HG03280 (cell line): ENCODE data around the gene NOL4L.
"Not testable (repeated sequence)": the region's sequence is repeated elsewhere in the genome, so short reads cannot be mapped to it uniquely, and the experiment has no call there.

Experiments
- ATAC-seq: cut with Tn5 transposase; IDR thresholded peaks from one replicate; pipeline ENCODE4 v1.9.1; 2021; ENCODE audit warnings: mild to moderate bottlenecking, moderate library complexity; ENCODE audit not compliant: unreplicated experiment

The NOL4L gene

GRCh38 chr20:32512047-32512385 lies 73.1 kb downstream of the NOL4L start:
- no peak for ATAC-seq

DNA sequence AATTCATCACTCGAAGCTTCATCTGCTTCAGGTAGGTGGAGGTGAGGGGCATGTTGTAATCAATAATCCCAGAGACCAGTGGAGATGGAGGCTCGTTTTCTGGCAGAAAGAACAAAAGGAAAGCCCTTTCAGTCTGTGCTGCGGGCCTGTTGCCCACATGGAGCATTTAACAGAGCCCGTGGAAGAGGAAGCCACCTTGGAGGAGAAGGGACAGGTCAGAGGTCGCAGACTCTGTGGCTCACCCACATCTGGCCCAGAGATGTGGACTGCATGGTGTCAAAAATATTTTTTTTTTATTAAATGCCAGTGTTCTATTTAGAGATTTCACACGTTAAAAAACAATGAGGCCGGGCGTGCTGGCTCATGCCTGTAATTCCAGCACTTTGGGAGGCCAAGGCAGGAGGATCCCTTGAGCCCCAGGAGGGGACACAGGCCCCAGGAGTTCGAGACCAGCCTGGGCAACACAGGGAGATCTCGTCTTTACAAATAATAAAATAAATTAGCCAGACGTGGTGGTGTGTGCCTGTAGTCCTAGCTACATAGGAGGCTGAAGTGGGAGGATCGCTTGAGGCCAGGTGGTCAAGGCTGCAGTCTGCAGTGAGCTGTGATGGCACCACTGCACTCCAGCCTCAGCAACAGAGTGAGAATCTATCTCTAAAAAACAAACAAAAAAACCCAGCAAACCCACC lies 73.6 kb downstream of the NOL4L start:
- no peak for ATAC-seq

GRCh38 chr20:32510601-32511357 lies 74.4 kb downstream of the NOL4L start:
- no peak for ATAC-seq

GRCh38 chr20:32510120-32510600 lies 75.0 kb downstream of the NOL4L start:
- ATAC-seq = no peak

- ATAC-seq = no peak
Observed at GRCh38 chr20:32509639-32510066, 75.5 kb downstream of the NOL4L start.

GRCh38 chr20:32508775-32509119 lies 76.4 kb downstream of the NOL4L start:
- no peak for ATAC-seq

DNA sequence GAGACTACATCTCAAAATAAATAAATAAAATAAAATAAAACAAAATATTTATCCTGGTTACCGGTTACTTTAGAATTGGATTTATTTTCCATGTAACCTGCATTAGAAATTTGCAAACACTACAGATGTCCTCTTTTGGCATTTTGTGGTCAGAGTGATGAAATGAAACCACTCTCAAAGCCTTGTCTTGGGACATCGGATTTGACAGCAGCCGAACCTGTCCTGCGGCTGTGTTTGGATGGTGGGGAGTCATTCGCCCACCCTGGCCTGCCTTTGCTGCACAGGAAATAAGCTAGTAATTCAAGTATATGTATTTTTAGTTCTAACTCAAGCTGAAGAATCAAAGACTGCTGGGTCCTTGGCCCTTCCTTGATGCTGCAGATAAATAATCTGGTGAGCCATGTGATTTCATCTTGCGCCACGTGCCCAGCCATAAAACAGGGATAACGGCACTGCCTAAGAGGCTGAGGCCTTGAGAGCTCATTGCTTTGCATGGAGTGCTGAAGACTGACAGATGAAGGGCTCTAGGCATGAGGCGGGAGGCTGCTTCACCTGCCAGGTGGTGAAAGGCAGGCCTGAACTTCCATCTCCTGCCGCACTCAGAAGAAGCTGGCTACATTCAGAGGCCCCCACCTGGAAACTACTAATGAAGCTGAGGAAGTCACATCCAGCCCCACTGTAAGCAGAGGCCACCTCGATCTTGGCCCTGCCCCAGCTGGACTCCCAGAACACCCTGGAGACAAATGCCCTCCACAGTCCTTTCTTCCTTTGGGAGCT lies 76.9 kb downstream of the NOL4L start:
- no peak for ATAC-seq

DNA sequence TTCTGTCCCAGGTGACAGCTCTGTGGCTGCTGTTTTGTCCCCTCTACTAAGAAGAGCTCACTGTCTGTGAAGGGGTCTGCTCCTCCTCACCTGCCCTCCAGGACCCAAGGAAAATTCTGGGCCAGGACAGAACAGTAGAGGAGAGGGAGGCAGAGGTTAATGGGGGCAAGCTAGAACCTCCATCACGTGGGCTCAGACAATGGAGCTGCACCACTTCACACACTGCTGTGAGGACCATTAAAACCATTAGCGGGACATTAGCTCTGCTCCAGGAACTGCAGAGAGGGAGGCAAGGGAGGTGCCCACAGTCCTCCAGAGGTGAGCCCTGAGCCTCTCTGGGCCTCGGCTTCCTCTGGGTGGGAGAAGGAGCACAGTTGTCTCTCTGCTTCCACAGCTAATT lies 78.4 kb downstream of the NOL4L start:
- ATAC-seq = no peak

DNA sequence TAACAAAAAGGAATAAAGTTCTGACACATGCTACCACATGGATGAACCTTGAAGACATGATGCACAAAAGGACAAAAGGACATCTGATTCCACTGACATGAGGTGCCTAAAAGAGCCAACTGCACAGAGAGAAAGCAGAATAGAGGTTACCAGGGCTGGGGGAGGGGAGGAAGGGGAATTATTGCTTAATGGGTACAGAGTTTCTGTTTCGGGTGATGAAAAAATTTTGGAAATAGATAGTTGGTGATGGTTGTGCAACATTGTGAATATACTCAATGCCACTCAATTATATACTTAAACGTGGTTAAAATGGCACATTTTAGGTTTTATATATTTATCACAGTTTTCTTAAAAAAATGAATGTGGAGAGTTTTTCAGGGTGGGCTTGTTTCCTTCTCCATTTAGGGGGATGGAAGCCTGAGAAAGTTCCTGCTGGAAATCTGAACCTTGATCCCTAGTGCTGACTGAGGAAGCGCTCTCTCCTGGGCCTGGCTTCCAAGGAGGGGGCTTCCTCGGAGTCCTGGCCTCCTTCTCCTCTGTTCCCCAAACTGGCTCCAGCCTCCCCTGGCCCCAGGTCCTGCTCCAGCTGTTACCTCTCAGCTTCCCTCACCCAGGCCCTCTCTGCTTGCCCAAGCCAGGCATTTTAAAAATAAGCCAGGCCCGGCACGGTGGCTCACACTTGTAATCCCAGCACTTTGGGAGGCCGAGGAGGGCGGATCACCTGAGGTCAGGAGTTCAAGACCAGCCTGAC lies 79.2 kb downstream of the NOL4L start:
- no peak for ATAC-seq

DNA sequence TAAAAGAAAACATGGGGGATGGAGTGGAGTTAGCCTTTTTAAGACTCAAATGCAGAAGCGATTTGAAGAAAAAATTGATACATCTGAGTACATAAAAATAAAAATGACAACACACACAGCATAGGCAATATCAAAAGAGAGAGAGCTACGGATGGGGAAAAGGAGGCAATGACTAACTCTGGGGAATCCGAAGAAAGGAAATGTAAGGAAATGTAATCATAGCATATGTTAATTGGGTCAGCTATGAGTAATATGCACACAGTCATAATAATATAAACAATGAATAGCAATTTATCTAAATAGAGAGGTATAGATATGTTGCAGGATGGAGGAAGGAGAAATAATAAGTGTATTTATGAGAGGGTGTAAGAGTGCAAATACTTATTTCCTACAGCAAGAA lies 83.4 kb downstream of the NOL4L start:
- no peak for ATAC-seq

DNA sequence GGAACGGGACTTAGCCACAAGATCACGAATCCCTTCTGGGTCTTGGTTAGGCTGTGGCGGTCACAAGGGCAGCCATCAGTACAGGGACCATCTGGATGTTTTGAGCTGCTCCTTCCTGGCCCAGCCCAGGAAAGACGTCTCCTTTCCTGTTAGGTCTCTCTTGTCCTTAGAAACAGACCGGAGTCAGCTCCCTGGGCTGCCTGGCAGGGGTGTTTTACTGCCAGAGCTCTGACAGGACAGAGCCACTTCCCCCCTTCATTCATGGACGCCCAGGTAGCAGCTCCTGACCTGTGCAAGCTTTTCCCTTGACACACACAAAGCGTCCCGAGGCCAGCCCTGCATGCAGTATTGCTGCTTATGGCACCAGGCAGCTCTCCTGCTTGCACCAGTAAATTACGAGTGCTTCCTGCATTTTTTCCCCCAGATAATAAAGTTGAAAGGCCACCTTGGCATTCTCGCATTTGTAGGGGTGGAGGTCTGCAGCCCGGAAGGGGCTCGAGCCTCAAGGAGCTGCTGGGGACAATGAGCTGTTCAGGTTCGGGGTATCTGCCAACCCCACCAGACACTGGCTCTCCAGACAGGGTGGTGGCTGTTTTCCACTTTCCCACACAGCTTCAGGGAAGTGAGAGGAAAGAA lies 87.4 kb downstream of the NOL4L start:
- ATAC-seq = no peak

GRCh38 chr20:32496811-32497533 lies 88.2 kb downstream of the NOL4L start:
- ATAC-seq = no peak

- no peak for ATAC-seq
Observed at GRCh38 chr20:32495949-32496348, 89.2 kb downstream of the NOL4L start.

DNA sequence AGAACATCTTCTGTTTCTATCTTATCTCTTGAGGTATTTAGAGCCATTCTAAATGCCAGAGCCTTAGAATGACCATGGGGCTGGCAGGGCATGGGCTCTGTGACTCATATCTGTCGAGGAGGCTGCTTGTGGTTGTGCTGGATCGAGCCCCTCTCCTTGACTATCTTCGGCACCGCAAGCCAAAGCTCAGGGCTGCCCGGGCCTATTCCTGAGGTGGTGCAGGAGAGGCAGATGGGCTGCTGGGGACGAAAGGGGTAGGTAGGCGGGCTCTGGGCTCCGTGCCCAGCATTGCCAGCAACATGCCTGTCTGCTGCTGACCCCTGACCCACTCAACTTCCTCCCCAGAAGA lies 89.9 kb downstream of the NOL4L start:
- no peak for ATAC-seq

DNA sequence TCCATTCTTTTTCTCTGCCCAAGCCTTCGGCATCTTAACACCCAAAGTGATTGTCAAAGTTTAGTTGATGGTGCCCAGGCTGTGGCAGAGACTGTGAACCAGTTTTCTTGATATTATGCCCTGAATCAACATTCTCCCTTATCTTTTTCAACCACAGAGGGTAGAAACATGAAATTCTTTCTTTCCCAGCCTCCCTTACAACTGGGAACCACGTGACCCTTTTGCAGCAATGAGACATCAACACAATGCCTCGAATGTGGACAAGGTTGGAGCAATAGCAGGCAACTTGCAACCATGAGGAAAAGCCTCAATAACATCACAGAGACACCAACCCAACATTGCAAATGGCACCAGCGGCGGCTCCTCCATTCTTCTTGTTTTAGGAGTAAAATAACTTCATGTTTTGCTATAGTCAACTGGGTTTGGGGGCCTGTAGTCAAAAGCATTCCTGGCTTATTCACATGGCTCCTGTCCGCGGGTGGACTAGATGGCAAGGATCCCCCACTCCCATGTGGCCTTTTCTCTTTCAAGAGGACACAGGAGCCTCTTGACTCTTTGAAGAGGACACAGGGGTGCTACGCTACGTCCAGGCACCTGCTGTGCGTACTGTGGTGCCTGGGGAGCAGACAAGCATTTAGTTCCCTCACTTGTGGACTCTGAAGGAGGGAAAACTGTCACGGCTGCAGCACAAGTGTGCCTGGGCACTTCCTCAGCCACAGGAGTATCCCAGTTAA lies 90.5 kb downstream of the NOL4L start:
- ATAC-seq = no peak

DNA sequence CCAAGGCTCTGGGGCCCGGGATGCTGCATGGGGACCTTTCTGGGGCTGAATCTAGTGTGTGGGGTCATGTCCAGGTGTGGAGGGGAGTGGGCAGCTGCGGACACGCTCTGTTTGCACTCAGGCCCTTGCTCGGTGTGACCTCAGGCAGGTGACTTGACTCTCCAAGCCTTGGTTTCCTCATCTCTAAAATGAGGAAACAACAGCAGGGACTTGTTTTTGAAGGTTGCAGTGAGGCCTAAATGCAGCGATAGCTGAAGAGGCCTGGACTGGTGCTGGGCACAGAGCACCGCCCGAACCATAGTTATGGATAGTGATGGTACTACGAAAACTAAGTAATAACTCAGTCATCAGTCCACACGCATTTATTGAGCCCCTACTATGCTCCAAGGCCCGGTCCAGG lies 91.8 kb downstream of the NOL4L start:
- no peak for ATAC-seq

GRCh38 chr20:32491764-32492151 lies 93.4 kb downstream of the NOL4L start:
- not testable (repeated sequence) for ATAC-seq

- no peak for ATAC-seq
Observed at GRCh38 chr20:32490942-32491763, 94.0 kb downstream of the NOL4L start.
